KG1 (cell line): ENCODE measurements around the gene ZNF74.
A peak's percentile ranks its signal among the peaks of the same experiment; 100 is the strongest.
"Not testable (repeated sequence)": the region's sequence is repeated elsewhere in the genome, so short reads cannot be mapped to it uniquely, and the experiment has no call there.

Experiments
- DNase-seq: peaks from one replicate; lab custom pipeline; 2025; lab: John Stamatoyannopoulos, UW

Gene ZNF74

DNA sequence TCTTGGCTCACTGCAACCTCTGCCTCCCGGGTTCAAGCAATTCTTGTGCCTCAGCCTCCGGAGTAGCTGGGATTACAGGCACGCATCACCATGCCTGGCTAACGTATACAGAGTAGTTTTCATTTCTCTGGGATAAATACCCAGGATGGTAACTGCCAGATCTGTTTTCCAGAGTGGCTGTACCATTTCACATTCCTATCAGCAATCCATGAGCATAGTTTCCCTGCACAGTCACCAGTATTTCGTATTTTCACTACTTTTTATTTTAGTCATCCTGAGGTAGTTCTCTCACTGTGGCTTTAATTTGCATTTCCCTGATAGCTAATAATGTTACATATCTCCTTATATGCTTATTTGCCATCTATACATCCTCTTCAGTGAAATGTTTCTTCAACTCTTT lies 54.7 kb downstream of the ZNF74 start:
- no peak for DNase-seq

- DNase-seq = no peak
These were observed 56.0 kb downstream of the ZNF74 start for GRCh38 chr22:20449819-20450550.

GRCh38 chr22:20450551-20450906 lies 56.6 kb downstream of the ZNF74 start:
- no peak for DNase-seq

DNA sequence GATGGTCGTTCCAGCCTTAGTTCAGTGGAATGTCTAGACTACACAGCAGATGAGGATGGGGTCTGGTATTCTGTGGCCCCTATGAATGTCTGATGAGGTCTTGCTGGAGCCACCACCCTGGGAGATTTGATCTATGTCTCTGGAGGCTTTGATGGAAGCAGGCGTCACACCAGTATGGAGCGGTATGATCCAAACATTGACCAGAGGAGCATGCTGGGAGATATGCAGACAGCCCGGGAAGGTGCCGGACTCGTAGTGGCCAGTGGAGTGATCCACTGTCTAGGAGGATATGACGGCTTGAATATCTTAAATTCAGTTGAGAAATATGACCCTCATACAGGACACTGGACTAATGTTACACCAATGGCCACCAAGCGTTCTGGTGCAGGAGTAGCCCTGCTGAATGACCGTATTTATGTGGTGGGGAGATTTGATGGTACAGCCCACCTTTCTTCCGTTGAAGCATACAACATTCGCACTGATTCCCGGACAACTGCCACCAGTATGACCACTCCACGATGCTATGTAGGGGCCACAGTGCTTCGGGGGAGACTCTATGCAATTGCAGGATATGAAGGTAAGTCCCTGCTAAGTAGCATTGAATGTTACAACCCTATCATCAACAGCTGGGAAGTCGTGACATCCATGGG lies 57.3 kb downstream of the ZNF74 start:
- not testable (repeated sequence) for DNase-seq

GRCh38 chr22:20451920-20452319 lies 58.0 kb downstream of the ZNF74 start:
- no peak for DNase-seq

DNA sequence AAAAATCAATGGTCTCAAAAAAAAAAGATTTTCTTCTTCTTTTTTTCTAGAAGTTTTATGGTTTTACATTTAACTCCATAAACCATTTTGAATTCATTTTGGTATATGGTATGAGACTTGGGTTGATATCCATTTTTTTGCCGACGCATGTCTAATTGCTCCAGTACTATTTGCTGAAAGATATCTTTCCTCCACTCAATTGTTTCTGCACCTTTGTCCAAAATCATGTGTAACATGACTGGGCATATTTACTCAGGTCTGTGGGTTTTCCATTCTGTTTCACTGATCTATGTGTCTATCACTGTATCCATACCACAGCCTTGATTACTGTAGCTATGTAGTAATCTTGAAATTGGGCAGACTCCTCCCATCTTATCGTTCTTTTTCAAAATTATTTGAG lies 59.3 kb downstream of the ZNF74 start:
- DNase-seq = no peak

DNA sequence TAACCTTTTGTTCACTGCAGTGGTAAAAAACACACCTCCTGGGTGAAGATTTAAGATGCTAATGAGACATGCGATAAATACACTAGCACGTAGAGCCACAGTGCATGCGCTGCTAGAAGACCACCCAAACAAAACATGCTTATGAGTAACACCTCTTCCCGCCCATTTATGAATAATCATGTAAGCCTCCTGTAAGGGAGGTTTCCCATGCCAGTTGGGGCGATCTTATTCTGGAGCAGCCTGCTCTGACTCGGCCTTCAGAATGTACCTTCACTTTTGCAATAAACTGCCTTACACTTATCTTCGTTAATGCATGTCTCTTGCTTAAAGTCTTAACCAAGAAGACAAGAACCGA lies 61.7 kb downstream of the ZNF74 start:
- no peak for DNase-seq

DNA sequence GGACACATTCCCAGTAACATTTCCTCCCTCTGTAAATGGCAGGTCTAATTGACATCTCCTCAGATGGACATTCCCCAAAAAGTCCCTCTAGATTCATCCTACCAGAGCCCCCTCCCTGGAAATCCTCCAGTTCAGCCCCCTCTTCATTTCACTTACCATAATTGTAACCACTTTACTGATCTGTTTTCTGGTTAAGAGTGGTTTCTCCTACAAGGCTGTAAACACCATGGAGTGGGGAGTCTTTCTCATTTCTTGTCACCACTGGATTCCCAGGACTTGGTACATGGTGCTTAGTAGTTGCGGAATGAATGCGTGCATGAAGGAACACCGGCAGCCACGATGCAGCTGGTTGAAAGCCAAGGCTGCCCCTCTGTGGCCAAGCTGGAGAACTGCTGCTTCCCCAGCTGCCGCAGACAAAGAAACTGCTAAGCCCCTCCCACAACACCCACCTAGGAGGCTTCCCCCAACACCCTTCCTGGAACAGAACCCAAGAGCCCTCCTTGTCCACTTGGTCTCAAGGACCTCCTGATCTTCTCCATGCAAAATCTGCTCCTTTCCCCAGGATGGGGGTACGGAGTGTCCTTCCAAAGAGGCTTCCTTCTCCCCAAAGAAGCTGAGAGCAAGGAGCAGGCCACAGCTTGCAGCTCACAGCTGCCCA lies 62.2 kb downstream of the ZNF74 start:
- peak; percentile 52 for DNase-seq

- no peak for DNase-seq
These were observed 62.7 kb downstream of the ZNF74 start for GRCh38 chr22:20456722-20457076.

DNA sequence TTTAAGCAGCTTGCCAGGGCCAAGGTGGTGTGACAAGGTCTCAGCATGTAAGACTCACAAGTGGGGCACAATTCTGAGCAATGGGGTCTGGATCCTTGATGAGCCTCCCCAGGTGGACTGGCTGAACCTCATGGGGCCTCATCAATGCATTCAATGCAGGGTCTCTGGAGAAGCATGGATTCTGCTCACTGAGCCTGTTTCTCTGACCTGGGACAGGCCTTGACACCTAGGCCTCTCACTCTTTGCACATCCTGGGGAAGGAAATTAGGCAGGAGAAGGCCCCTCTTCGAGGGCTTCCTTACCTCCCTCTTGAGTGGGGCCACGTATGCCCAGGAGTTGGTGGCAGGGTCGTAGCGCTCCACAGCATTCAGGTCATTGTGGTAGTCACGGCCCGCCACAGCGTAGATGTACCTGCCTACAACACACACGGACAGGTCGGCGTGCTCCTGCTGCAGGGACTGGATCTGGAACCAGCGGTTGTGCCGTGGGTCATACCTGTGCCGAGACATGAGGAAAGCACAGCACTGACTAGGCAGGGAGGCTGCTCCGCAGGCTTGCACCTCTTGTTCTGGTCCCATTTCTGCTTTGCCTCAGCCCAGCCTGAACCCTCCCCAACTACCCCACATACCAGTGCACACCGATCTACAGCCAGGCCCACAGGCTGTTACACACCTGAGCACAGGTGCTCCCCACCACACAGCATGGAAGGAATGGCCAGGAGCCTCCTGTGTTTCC lies 63.7 kb downstream of the ZNF74 start:
- DNase-seq = no peak
